ENCODE measurements around the gene BFSP2.

DNA sequence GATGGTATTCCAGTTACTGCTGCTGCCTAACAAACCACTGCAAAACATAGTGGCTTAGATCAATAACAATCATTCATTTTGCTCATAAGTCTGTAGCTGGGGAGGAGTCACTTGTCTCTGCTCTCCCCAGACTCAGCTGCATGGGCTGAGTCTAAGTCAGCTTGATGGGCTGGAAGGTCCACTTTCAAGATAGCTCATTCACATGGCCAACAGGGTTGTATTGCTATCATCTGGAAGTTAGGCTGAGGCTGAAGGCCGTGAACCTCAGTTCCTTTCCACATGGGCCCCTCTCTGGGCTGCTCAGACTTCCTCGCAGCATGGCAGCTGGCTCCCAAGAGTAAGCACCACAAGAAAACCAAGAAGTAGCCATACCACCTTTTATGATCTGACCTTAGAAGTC is 28.7 kb upstream of the BFSP2 start:
- no peak for TF ChIP-seq POLR2A (IDR thresholded peaks at IDR 0.05; ENCODE audit: low read depth, low read length)
- no peak for TF ChIP-seq CTCF (conservative IDR thresholded peaks at IDR 0.05; ENCODE audit: low read depth, low read length)
- no peak for TF ChIP-seq RAD21 (IDR thresholded peaks at IDR 0.05; ENCODE audit: low read length)
- TF ChIP-seq, protein P1, sequence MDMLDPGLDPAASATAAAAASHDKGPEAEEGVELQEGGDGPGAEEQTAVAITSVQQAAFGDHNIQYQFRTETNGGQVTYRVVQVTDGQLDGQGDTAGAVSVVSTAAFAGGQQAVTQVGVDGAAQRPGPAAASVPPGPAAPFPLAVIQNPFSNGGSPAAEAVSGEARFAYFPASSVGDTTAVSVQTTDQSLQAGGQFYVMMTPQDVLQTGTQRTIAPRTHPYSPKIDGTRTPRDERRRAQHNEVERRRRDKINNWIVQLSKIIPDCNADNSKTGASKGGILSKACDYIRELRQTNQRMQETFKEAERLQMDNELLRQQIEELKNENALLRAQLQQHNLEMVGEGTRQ (IDR thresholded peaks at IDR 0.05; ENCODE audit: low read depth, low read length): no peak
